HCT116 (cell line): ENCODE data around the gene TEP1. TPM values are rescaled to one million over a fixed set of nuclear protein-coding genes. Genes with fewer than 3 reads are reported as not detected.

Experiments used
- ATAC-seq: fragments of 200-7000 bp; cut with Tn5 transposase; 2 replicates; pipeline ENCODE4 v1.9.1; 2020; ENCODE audit warnings: mild to moderate bottlenecking, moderate library complexity
- BruUV-seq: library from RNA; stranded (reverse); fragments of 400-500 nt; replicated peaks from 2 replicates; lab custom pipeline; 2021; lab: Mats Ljungman, UMichigan
- CTCF ChIA-PET: fragments of 300-600 bp; sonication (Branson Sonifier 250); formaldehyde crosslinking; loops from one replicate; lab custom pipeline; 2021; ENCODE audit warnings: antibody characterized with exemption; lab: Charles Lee
- POLR2A ChIA-PET: fragments of 300-600, 350-600 bp; sonication (Branson Sonifier 250); formaldehyde crosslinking; loops from one replicate; lab custom pipeline; 2021; ENCODE audit warnings: antibody characterized with exemption; lab: Charles Lee
- RAD21 ChIA-PET, 2 experiments: fragments of 300-600 bp; sonication (Branson Sonifier 250); formaldehyde crosslinking; loops; one replicate each; lab custom pipeline; 2023; ENCODE audit warnings: low total read pairs in 2 of 2; ENCODE audit not compliant: uncharacterized antibody in 2 of 2, unreplicated experiment in 2 of 2, low non-redundant PET in 1 of 2; lab: Charles Lee
- DNase-seq: peaks from one replicate; pipeline ENCODE4 v3.0.0-alpha.2; 2010; ENCODE audit warnings: low read depth, low spot score
- H2AFZ ChIP-seq: fragments of 200-600 bp; shearing (Covaris generic), sonication (generic); 2 replicates; pipeline ENCODE4 v1.6.1; 2017; ENCODE audit warnings: low read depth, mixed run types, mixed read lengths, antibody characterized with exemption, low read length; ENCODE audit not compliant: poor library complexity, severe bottlenecking
- H3K27ac ChIP-seq: 2 replicates; pipeline ENCODE4 v1.5.1; 2012; ENCODE audit warnings: low read depth, low read length
- H3K27me3 ChIP-seq: fragments of 200-600 bp; sonication (generic); 2 replicates; pipeline ENCODE4 v1.6.1; 2016; ENCODE audit warnings: mixed run types, low read length, mixed read lengths; ENCODE audit not compliant: insufficient read depth
- H3K36me3 ChIP-seq, 2 experiments: fragments of 200-500 bp in 1 of 2; fragments of 200-600 bp in 1 of 2; sonication (Bioruptor generic) in 1 of 2; sonication (generic) in 1 of 2; 2 replicates each; pipeline versions ENCODE4 v1.5.1 to v1.6.1; 2014 to 2016; ENCODE audit warnings: low read length in 2 of 2, inconsistent platforms in 1 of 2, mixed read lengths in 1 of 2, mixed run types in 1 of 2; ENCODE audit not compliant: insufficient read depth in 2 of 2, control insufficient read depth in 1 of 2
- H3K4me1 ChIP-seq, 2 experiments: fragments of 200-600 bp in 1 of 2; sonication (generic) in 1 of 2; 2 replicates each; pipeline versions ENCODE4 v1.5.1 to v1.6.1; 2012 to 2017; ENCODE audit warnings: low read length in 2 of 2, inconsistent platforms in 1 of 2, mild to moderate bottlenecking in 1 of 2, mixed read lengths in 1 of 2, mixed run types in 1 of 2, moderate library complexity in 1 of 2; ENCODE audit not compliant: insufficient read depth in 2 of 2, control insufficient read depth in 1 of 2
- H3K4me2 ChIP-seq: fragments of 200-600 bp; sonication (generic); 2 replicates; pipeline ENCODE4 v1.6.1; 2017; ENCODE audit warnings: mixed run types, low read length, mixed read lengths
- H3K4me3 ChIP-seq, 2 experiments: fragments of 200-600 bp in 1 of 2; sonication (generic) in 1 of 2; replicated peaks in 1 of 2; 2 replicates each; pipeline ENCODE4 v1.5.1; 2011 to 2016; ENCODE audit warnings: low read length in 2 of 2, control low read depth in 1 of 2, low read depth in 1 of 2, mild to moderate bottlenecking in 1 of 2, mixed read lengths in 1 of 2, mixed run types in 1 of 2
- H3K79me2 ChIP-seq: fragments of 200-600 bp; sonication (generic); 2 replicates; pipeline ENCODE4 v1.6.1; 2017; ENCODE audit warnings: mild to moderate bottlenecking, mixed run types, low read length, moderate library complexity, mixed read lengths; ENCODE audit not compliant: insufficient read depth
- H3K9ac ChIP-seq: fragments of 200-600 bp; sonication (generic); 2 replicates; pipeline ENCODE4 v1.6.1; 2016; ENCODE audit warnings: low read length, mixed read lengths
- H3K9me2 ChIP-seq: fragments of 200-600 bp; sonication (generic), shearing (Covaris generic); 2 replicates; pipeline ENCODE4 v1.6.1; 2017; ENCODE audit warnings: mixed run types, mild to moderate bottlenecking, moderate library complexity; ENCODE audit not compliant: insufficient read depth
- H3K9me3 ChIP-seq, 2 experiments: fragments of 200-500 bp in 1 of 2; fragments of 200-600 bp in 1 of 2; sonication (Bioruptor generic) in 1 of 2; sonication (generic) in 1 of 2; 2 replicates each; pipeline ENCODE4 v1.6.1; 2014 to 2017; ENCODE audit warnings: low read length in 2 of 2, mixed read lengths in 2 of 2, inconsistent platforms in 1 of 2, low read depth in 1 of 2, mild to moderate bottlenecking in 1 of 2, mixed run types in 1 of 2, moderate library complexity in 1 of 2; ENCODE audit not compliant: control insufficient read depth in 1 of 2, insufficient read depth in 1 of 2
- H4K20me1 ChIP-seq: fragments of 200-600 bp; sonication (generic), shearing (Covaris generic); 2 replicates; pipeline ENCODE4 v1.6.1; 2017; ENCODE audit warnings: mixed run types, mild to moderate bottlenecking, moderate library complexity; ENCODE audit not compliant: insufficient read depth
- CBX3 ChIP-seq: IDR thresholded peaks from 2 replicates; pipeline ENCODE4 v1.6.1; 2012; ENCODE audit warnings: low read depth
- CEBPB ChIP-seq: IDR thresholded peaks from 2 replicates; pipeline ENCODE4 v1.6.1; 2012; ENCODE audit warnings: low read depth
- CTCF ChIP-seq, 3 experiments: fragments of 200-600 bp in 1 of 3; sonication (generic) in 1 of 3; IDR thresholded peaks in 2 of 3; conservative IDR thresholded peaks in 1 of 3; 2 replicates each; pipeline ENCODE4 v1.5.1; 2012 to 2017; ENCODE audit warnings: low read depth in 2 of 3, low read length in 2 of 3, antibody characterized with exemption in 1 of 3, borderline replicate concordance in 1 of 3, control low read depth in 1 of 3, mild to moderate bottlenecking in 1 of 3, mixed read lengths in 1 of 3, mixed run types in 1 of 3, moderate library complexity in 1 of 3; ENCODE audit not compliant: insufficient read depth in 1 of 3
- EZH2 ChIP-seq: fragments of 200-600 bp; sonication (generic); IDR thresholded peaks from 2 replicates; pipeline ENCODE4 v1.6.1; 2017; ENCODE audit warnings: antibody characterized with exemption, mixed run types
- FOSL1 ChIP-seq: IDR thresholded peaks from 2 replicates; pipeline ENCODE4 v1.6.1; 2012; ENCODE audit warnings: low read depth
- JUND ChIP-seq: IDR thresholded peaks from 2 replicates; pipeline ENCODE4 v1.6.1; 2012
- MAX ChIP-seq: IDR thresholded peaks from 2 replicates; pipeline ENCODE4 v1.6.1; 2012
- SIN3A ChIP-seq: IDR thresholded peaks from 2 replicates; pipeline ENCODE4 v1.6.1; 2012; ENCODE audit warnings: low read depth
- SP1 ChIP-seq: IDR thresholded peaks from 2 replicates; pipeline ENCODE4 v1.6.1; 2012; ENCODE audit warnings: low read depth
- SRF ChIP-seq: IDR thresholded peaks from 2 replicates; pipeline ENCODE4 v1.6.1; 2012; ENCODE audit warnings: low read depth
- TCF7L2 ChIP-seq: IDR thresholded peaks from 2 replicates; pipeline ENCODE4 v1.7.0; 2011; ENCODE audit warnings: borderline replicate concordance, inconsistent platforms; ENCODE audit not compliant: insufficient read depth, insufficient read length; ENCODE audit errors: extremely low read depth
- ZFX ChIP-seq: fragments of 450-650 bp; IDR thresholded peaks from 2 replicates; pipeline ENCODE4 v1.6.1; 2017
- ZNF274 ChIP-seq: fragments of 200-500 bp; sonication (Bioruptor generic); IDR thresholded peaks from 2 replicates; pipeline ENCODE4 v1.6.1; 2014; ENCODE audit warnings: mild to moderate bottlenecking, low read depth, low read length, inconsistent platforms
- intact Hi-C: fragments of 100-400 bp; cut with micrococcal nuclease; formaldehyde crosslinking; loops from 2 replicates; pipeline ENCODE4 v1.10.0; 2022
- total RNA-seq: library from RNA; stranded (reverse); gene quantifications from one replicate; pipeline ENCODE4 v1.2.1, GENCODE V29; 2021; ENCODE audit not compliant: unreplicated experiment

The TEP1 gene
- total RNA-seq, 1 experiment from 2014 or later, result 22.4 TPM

- TF ChIP-seq CTCF (IDR thresholded peaks at IDR 0.05 in 2 of 3, conservative IDR thresholded peaks at IDR 0.05 in 1 of 3; ENCODE audit: borderline replicate concordance in 1 of 3, insufficient read depth in 1 of 3, low read depth in 2 of 3, low read length in 2 of 3) (no peak), SP1 (no peak), JUND (no peak), CBX3 (no peak), ZNF274 (no peak), SIN3A (no peak), CEBPB (no peak), TCF7L2 (no peak)
These were observed 21.8 kb downstream of the TEP1 start (continued) for GRCh38 chr14:20391505-20391904.

GRCh38 chr14:20388159-20388558 is 25.1 kb downstream of the TEP1 start:
- ChIA-PET POLR2A (no interaction called here), RAD21 (no interaction called here), CTCF (no interaction called here)
- H3K36me3 ChIP-seq, result peaks cover 31 to 47% of the 10 kb centered on the region in 2 experiments; a peak in 3 of 4 replicates
- no peaks in the 10 kb centered on the region for H3K9me2 ChIP-seq
- no peaks in the 10 kb centered on the region for H3K4me1 ChIP-seq
- H3K9me3 ChIP-seq, result no peaks in the 10 kb centered on the region
- H3K9ac ChIP-seq, result no peak overlapping the region
- no peaks in the 10 kb centered on the region for H4K20me1 ChIP-seq
- ATAC-seq (no peak), DNase-seq (no peak)
- H3K79me2 ChIP-seq, result no peaks in the 10 kb centered on the region
- H3K27ac ChIP-seq, result no peak overlapping the region
- intact Hi-C loops, result no loop called here
- BruUV-seq, result no TSS peak
- H2AFZ ChIP-seq, result no peak overlapping the region
- H3K4me3 ChIP-seq, result no peak overlapping the region
- H3K27me3 ChIP-seq, result no peaks in the 10 kb centered on the region
- no peak for TF ChIP-seq TCF7L2
- no peak for TF ChIP-seq MAX
- no peak for TF ChIP-seq SRF
- TF ChIP-seq SIN3A, result no peak
- TF ChIP-seq FOSL1, result no peak
- no peak for TF ChIP-seq EZH2
- no peak for TF ChIP-seq ZFX
- no peak for TF ChIP-seq CBX3
- TF ChIP-seq CEBPB, result no peak
- H3K4me2 ChIP-seq, result no peak overlapping the region
